SU-DHL-6 (cell line): ENCODE measurements around the gene MAG.

Experiments
- EZH2phosphoT487 ChIP-seq: fragments of 200-600 bp; sonication (generic), shearing (Covaris generic); conservative IDR thresholded peaks from 2 replicates; pipeline ENCODE4 v1.6.1; 2018; ENCODE audit warnings: mild to moderate bottlenecking, antibody characterized with exemption, low read length, moderate library complexity, mixed read lengths
- TF ChIP-seq, protein P1 (sequence below): fragments of 200-600 bp; sonication (generic); IDR thresholded peaks from one replicate; pipeline ENCODE4 v1.5.1; 2017; ENCODE audit warnings: antibody characterized with exemption, mild to moderate bottlenecking, low read length, moderate library complexity; ENCODE audit not compliant: insufficient read depth, poor library complexity, severe bottlenecking

DNA sequence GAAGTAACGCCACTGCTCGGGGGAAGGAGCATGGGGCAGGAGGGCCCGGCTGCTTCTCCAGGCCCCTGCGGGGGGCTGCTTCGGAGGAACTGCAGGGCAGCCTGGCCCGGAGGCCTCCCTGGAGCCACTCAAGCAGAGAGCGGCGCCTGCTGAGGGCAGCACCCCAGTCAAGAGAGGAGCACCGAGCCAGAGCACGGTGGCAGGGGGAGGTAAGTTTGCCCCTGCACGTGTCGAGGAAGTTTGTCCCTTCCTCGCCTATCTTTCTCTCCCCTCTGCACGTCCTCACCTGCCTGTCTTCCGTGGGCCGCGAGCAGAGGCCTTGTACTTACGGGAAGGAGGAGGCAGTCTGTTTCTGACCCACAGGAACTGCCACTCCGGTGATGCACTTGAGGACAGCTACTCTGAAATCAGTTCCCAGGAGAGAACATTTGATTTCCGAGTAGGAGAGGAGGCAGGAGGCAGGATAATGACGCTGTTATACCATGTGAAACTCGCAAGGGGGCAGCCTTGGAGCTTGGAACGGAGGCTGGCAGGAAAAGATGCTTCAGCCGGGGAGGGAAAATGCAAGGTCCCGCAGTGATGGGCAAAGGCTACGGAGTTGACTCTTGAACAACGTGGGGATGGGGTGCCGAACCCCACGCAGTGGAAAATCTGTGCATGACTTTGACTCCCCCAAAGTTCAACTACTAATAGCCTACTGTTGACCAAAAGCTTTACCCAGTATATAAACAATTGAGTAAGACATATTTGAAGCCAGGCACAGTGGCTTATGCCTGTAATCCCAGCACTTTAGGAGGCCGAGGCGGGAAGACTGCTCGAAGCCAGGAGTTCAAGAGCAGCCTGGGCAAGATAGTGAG is 60.7 kb downstream of the MAG start:
- TF ChIP-seq, protein P1, sequence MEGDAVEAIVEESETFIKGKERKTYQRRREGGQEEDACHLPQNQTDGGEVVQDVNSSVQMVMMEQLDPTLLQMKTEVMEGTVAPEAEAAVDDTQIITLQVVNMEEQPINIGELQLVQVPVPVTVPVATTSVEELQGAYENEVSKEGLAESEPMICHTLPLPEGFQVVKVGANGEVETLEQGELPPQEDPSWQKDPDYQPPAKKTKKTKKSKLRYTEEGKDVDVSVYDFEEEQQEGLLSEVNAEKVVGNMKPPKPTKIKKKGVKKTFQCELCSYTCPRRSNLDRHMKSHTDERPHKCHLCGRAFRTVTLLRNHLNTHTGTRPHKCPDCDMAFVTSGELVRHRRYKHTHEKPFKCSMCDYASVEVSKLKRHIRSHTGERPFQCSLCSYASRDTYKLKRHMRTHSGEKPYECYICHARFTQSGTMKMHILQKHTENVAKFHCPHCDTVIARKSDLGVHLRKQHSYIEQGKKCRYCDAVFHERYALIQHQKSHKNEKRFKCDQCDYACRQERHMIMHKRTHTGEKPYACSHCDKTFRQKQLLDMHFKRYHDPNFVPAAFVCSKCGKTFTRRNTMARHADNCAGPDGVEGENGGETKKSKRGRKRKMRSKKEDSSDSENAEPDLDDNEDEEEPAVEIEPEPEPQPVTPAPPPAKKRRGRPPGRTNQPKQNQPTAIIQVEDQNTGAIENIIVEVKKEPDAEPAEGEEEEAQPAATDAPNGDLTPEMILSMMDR = peak; percentile 80
- TF ChIP-seq EZH2phosphoT487 = no peak
